ENCODE measurements around the gene SCFD2.

SCFD2 gene

DNA sequence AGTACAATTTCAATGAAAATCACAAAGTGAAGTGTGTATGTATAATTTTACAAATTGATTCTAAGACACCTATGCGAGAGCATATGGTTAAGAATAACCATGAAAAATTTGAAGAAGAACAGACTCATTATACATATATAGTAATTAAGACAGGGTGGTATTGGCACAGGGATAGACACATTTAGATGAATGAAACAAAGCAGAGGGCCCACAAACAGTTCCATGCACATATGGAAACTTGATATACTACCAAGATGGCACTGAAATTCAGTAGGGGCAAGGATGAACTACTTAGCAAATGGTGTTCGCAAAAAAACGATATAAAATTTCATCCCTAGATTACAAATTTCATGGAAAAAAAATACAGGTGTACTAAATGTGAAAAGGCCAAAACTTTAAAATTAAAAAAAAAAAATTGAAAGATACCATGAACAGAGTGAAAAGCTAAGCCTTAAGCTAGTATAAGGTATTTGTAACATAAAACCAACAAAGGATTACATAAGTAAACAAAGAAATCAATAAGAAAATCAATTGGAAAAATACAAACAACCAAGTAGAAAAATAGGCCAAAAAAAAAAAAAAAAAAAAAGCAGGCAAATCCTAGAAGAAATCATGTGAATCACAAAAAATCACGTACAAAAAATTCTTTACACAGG is 418.3 kb downstream of the SCFD2 start:
- DNase-seq: no peak

DNA sequence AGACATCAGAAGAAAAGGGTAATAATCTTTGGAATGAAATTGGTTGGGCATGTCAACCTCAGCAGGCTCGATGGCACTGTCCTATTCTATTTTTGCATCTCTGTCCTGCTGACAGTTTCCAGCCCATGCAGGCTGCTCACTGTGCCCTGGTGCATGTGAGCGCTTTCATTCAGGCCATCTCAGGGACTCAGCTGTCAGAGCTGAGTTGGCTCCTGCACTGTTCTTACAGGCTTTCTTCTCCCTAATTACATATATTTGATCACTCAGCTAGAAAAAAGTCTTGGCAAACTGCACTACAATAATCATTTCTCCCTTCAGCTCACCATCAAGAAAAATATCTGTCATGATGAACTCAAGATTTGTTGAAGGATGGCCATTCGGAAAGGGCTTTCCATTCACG is 419.0 kb downstream of the SCFD2 start:
- DNase-seq: peak; percentile 80

DNA sequence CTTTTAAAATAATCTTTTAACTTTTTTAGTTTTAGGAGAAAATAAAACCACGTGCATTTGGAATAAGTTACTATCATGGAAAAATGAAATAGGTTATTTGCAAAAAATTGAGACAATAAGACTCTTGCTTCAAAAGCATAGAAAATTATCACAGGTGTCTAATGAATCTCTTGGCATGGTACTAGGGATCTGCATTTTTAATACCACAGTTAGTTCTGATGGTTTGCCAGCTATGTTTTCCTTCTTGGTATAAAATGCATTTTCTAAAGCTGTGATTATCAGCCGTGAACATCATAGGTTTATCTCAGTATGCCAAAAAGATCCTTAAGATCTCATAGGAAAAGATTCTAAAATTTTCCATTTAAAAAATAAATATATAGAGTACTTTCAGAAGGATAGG is 419.9 kb downstream of the SCFD2 start:
- DNase-seq: no peak

DNA sequence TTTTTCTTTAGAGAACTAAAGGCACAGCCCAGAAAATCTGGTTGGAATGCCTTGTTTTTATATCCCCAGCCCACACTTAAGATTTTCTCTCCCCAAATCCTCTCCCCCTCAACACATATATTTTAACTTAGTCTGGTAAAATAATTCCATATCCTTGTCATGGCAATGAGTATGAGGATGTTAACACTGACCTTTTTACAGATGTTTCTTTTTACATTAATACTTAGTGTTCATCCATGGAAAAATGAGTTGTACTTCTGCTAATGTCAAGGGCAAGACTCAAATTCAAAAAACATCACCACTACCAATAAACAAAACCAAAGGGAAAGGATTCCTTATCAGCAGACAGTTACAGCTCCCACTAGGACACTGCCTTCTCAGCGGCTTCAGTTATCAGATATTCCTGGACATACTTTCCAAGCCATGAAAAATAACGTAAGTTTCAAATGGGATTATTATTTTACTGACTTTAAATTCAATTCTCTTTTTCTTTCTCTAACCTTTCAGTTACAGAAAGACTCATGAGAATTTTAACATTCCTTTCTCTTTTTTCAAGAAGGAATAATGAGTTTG is 420.4 kb downstream of the SCFD2 start:
- DNase-seq: no peak

DNA sequence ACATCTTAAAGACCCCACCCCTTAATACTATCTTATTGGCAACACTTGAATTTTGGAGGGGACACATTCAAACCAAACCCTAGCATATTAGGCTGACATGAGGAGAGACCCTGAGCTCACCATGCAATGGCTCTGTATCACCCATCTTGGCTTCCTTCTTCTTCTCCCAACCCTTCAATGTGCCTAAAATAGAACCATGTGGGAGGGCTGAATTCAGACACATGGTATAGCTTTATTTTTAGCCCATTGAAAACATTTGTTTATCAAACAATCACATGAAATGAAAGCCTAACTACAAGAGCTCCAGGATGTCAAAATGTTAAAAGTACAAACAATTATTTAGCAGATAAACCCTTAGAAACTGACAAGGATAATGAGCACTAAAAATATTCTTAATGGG is 422.2 kb downstream of the SCFD2 start:
- no peak for DNase-seq

DNA sequence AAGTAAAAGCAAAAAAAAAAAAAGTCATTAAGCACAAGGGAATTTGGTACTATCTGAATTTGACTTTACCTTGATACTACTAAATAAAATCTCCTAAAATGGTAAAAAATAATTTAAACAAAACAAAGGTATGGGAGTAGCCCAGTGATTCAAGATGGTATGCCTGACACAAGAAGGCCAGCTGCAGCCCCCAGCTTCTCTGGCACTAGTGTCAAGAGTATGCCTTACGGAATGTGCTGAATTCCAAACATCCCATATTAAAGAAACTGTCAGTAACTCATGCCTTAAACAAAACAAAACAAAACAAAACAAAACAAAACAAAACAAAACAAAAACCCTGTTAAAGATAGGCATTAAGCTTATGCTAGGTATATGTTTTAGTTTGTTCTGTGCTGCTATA is 422.9 kb downstream of the SCFD2 start:
- DNase-seq: no peak

DNA sequence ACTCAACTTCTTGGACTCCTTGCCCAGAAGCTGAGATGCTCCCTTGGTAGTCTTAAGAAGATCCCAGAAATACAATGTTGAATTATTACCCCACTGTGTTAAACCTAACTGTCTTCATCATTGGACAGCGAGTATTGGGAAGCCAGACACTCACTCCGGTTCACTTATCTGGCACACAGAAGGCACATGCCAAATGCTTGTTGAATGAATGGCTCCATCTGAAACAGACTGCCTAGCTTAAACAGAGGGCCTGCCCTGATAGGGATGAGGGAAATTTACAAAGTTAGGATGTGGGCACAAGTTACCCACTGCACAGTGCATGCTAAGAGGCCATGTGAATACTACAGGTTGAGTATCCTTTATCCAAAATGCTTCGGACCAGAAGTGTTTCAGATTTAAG is 424.4 kb downstream of the SCFD2 start:
- no peak for DNase-seq

DNA sequence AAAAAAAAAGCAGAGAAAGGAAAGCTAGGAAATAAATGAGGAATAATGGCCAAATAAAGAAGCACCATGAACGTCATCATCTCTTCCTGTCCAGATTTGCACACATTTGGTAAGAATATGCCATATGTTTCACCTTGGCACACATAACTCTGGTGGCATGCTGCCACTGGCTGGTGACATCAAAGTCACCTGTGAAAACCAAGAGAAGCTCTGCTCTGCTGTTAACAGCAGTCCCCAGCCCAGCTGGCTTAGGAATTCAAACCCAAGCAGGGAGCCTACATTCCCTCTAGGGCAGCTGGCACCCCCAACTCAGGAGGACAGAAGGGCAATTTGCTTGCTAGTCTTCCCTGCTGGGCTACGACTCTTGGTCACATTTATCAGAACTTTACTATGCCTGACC is 426.1 kb downstream of the SCFD2 start:
- no peak for DNase-seq

DNA sequence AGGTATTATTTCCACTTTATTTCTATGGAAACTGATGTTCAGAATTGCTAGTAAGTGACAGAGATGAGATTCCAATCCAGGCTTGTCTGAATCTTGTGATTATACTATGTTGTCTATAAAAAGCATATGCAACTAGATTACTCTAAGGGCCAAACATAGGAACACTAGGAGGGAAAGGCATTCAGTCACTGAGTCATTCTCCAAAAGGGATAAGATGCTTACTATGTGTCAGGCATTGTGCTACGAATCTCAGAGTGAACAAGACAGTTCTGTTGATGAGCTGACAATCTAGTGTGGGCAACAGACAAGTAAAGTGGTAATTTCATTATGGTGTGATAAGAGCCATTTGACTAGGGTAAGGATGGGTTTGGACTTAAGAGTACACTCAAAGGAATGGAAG is 426.5 kb downstream of the SCFD2 start:
- DNase-seq: no peak

DNA sequence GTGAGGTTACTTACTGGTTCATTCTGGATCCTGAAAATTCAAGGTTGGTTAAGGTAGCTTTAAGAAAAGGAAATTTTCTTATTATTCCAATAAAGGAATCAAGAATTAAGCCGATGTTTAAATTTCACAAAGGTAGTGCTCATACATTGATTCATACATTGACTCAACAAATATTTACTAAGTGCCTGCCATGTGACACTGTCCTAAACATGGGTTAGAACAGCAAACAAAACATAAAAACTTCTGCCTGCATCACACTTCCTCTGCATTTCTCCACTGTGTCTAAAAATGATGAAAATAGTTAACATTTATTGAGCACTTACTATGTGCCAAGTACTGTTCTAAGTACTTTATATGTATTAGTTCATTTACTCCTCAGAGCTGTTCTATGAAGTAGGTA is 428.0 kb downstream of the SCFD2 start:
- DNase-seq: no peak

DNA sequence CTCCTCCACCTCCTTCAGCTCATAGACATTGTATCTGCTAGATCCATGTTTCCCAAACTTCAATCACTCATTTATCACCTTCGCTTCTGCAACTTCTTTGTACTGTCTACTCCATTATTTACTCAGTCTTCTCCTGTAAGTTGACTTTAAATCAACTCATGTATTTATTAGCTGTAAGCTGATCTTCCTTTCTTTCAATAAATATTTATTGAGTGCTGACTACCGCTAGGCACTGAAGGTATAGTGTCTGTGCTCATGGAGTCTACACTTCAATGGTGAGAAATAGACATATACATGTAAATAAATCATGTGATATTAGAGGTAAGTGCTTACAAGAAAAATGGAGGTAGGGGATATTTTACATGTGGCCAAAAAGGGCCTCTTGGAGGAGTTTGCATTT is 429.1 kb downstream of the SCFD2 start:
- DNase-seq: no peak

DNA sequence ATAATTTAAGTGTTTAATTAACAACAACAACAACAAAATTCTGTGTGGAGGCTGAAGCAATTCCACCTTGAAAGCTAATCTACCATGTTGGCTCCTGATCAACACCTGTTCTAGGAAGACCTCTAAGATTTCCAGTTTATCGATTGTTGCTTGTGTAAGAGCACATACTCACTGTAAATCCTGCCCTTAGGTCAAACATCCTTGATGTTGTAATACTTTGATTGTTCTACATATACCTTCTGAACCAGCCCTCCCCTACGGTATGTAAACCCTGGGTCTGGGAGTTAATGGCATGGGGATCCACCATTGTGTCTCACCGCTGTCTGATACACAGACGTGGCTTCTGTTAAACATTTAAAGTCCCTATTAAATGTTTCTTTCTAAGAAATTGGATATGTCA is 430.5 kb downstream of the SCFD2 start:
- no peak for DNase-seq

DNA sequence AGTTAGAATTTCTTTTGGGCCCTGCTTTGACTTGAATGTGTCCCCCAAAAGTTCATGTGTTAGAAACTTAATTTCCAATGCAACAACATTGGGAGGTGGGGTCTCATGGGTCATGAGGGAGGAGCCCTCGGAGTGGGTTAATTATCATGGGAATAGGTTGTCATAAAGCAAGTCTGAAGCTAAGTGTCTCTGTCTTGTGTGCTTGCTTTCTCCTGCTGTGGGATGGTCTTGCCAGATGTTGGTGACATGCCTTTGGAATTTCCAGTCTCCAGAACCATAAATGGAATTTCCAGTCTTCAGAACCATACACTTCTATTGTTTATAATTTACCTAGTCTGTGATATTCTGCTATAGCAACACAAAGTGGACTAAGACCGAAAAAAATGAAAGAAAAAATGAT is 432.1 kb downstream of the SCFD2 start:
- no peak for DNase-seq

DNA sequence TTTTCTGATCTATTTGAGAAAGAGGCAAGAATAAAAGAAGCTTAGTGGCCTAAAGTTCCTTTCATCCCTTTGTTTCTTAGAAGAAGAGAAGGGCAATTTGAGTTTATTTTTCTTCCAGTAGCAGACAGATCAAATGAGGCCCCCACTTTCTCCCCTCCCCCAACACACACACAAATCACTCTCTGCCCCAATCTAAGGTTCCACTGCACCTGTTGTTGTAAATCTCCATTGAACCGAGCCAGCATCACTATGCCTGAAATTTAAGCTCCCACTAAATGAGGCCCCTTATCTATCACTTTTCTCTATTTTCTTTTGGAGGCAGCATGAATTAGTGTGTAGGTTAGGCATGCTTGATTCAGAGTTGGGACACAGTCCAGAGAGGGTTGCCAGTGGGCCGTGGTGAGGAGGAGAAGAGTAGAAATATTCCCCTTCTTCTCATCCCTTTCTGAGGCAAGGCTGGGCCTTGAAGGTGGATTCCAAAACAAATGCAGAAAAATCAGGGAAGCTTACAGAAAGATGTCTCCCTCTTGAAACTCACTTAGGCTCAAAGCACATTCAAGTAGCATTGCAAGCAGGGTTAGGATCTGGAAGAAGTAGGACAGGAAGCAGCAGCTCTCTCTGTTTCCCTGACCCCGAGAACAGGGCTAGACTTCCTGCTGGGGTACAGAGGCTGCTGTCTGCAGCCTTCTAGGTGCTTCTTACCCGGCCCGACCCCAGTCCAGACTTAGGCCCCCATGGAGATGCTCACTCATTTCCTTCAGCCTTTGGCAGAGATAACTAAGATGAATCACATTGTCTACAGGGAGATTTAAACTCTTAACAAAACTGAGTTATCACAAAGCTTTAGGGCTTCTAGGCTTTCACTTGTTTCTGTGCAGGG is 433.0 kb downstream of the SCFD2 start:
- DNase-seq: no peak

DNA sequence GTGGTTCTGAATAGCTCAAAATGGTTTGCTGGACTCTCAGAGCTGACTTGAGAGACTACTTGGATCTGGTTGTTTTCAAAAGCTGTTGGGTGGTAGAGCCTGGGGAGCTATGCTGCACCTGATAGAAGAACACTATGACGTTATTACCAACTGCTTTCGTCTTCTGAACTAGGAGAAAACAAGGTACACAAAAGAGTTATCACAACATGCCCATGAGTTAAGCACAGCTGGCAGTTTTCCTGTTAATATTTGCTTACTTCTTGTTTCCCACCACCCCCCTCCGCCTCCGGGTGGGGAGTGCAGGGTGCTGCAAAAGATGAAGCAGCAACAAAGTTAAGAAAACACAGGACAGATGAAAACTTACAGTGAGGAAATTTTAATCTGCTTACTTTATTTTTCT is 434.6 kb downstream of the SCFD2 start:
- DNase-seq: no peak

DNA sequence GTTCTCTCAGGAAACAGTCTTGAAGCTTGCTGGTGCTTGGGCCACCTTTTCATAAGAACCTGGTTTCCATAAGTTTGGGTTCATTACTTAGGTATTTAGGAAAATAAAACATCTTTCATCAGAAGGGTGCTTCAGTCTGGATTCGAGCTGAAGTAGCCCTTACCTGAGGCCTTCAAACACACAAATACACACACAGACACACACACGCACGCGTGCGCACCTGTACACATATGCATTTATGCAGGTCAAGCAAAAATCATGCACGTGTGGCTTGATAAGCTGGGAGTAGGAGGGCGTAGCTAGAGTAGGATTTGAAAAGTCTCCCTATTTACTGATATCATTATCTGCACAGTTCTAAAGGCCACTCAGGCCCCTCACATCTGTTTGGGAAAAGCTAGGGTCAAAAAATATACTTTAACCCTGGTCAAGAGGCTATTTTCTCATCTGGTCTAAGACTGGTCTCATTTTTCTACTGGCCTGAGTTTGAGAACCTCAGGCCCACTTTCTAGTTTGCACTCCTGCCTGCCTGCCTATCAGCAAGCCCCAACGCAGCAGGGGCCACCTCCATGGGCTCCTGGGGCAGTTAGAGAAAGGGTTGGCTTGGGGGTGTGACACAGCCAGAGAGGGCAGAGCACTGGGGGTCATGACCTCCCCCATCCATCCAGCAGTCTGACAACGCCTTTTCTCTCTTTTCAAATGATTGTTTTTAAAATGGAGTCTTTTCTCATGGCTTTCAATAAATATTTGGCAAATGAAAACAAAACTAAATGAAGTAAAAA is 439.5 kb downstream of the SCFD2 start:
- DNase-seq: no peak

DNA sequence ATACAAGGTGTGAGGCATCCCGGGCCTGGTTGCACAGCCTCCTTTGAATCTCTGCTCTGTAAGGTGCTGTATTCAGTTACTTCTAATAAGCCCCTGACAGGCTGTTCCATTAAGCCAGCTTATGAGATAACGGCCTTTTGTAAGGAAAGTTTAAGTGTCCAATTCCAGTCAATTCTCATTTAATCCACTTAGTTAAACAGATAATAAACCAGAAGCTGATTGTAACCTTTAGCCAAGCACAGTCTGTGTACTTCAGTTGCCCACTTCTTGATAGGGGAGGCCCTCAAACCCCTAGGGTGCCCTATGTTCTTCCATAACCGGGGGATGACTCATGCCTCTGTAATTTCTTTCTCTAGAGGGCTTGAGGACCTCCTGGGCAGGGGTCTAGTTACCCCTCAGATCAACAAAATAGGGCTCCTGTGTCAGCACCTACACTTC is 440.3 kb downstream of the SCFD2 start:
- peak; percentile 50 for DNase-seq

DNA sequence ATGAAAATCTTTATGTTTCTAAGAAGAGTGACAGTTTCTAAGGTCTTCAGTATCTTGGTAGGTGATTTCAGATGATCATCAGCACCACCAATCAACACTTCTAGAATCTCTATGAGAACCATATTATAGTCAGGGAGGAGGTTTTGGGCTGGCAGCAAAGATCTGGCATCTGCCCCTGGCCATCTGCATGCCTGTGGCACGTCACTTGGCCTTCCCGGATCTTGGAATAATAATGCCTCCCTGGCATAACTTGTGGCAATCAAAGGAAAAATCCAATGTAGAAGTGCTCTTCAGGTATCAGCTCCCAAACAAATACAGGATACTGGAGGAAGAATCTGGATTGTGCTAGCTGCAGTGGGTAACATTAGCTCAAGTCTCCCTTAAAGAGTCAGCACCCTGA is 446.4 kb downstream of the SCFD2 start:
- no peak for DNase-seq

DNA sequence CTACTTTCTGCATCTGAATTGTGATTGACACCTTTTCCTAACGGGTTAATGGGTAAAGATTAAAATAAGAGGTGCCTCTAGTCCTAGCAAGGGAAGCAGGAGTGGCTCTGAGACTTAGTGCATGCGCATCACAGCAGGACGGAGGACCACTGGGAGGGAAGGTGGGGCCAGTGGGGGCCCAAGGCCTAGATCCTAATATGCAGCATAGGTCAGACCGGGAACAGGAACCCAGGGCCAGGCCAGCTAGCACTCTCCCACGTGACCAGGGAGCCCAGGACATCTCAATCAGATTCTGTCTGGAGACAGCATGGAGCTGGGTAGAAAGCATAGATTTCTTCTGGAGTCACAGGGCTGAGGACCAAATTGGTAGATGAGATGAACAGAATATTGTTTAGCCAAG is 448.0 kb downstream of the SCFD2 start:
- DNase-seq: no peak

DNA sequence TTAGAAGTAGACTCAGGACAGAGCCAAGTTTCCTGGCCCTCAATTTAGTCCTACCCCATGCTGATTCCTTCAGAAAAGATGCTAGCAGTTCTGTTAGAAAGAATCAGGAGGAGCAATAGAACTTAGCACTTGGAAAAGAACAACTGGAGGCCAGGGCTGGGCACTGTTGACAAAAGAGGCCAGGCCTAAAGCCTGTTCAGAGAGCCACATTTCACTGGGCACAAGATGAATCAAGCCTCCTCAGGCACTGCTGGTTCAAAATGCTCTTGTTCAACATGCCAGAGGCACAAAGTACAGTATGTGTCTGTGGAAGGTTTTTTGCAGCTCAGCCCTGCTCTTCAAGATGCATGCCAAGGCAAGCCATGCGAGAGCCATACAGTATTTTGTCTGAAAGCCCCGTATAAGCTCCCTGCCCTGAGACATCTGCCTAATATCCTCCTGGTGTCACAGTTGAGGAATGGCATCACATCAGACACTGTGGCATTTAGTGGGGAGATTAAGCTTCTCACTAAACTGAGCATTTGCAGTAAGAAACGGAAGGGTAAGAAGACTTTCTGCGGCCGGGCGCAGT is 450.0 kb downstream of the SCFD2 start:
- peak; percentile 51 for DNase-seq

DNA sequence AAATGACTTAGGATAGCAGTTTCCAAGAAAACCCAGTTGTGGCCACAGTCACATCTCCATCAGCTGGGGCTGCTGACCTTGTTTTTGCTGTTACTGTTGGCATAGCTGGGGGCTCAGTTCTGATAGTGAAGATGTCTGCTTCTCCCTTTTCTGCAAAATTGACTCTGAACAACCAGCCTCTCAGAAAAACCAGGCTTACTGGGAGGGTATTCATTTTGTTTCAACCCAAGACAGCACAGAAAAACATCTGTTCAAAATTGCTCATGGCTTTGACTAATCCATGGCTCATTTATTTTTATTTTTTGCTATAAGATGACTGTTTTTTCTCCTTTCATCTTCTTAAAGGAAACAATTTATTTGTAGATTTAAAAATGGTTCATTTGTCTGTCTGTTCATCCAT is 450.7 kb downstream of the SCFD2 start:
- DNase-seq: no peak

DNA sequence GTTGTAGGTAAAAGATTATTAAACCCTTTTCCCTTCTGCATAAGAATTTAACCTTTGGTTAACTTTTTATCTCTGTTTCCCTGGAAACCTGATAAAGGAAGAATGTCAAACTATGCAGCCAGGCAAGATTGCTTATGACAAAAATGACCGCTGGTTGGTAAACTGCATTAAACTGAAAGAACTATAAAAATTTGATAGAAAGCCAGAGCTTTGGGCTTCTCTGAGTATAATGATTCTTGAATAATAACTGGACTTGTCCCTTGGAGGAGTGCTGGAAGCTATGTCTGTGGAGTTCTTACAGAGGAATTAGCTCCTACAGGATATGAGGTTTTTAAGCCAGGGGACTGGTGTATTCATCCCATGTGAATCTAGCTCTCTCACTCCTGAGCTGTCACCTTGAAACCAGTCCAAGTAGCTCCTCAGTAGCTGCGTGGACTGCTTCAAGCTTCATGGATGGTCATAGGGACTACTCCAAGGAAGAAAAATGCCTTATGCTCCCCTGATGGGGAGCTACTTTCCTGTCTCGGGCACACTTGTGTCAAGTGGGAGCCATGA is 451.7 kb downstream of the SCFD2 start:
- DNase-seq: no peak

DNA sequence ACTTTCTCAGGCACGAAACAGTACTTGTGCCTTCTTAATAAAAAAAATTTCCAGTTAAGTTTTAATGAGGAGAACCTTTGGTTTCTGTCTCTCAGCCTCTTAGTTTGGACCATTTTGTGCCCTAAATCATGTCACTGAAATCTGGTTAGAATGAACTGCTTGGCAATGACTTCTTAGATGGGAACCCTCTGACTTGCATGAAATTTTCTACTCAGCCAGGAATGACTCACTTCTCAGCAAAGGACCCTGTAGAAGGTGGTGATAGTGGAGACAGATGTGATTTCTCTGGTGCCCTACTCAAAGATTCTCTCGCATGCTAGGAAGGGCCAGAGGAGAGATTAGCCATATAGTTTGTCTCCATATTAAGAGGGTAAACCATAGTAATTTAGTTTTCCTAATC is 453.3 kb downstream of the SCFD2 start:
- DNase-seq: no peak
